Neural cell (in vitro differentiated cells): ENCODE data around the gene SYNE3. TPM values are rescaled to one million over a fixed set of nuclear protein-coding genes. Genes with fewer than 3 reads are reported as not detected.

Experiments used
- H2AFZ ChIP-seq: fragments of 200-600, 300-800 bp; sonication (generic), shearing (Covaris generic); 2 replicates; pipeline ENCODE4 v1.6.0; 2014; ENCODE audit warnings: low read depth, mild to moderate bottlenecking, antibody characterized with exemption, low read length, moderate library complexity
- H3F3A ChIP-seq: fragments of 200-600 bp; shearing (Covaris generic); 2 replicates; pipeline ENCODE4 v1.6.1; 2016; ENCODE audit warnings: mild to moderate bottlenecking, moderate library complexity, mixed read lengths, antibody characterized with exemption, low read length; ENCODE audit not compliant: insufficient read depth, poor library complexity, severe bottlenecking
- H3K27ac ChIP-seq: fragments of 200-600, 300-800 bp; sonication (generic), shearing (Covaris generic); 2 replicates; pipeline ENCODE4 v1.5.1; 2014; ENCODE audit warnings: mild to moderate bottlenecking, low read length, moderate library complexity
- H3K27me3 ChIP-seq: fragments of 300-800, 200-600 bp; sonication (generic), shearing (Covaris generic); 2 replicates; pipeline ENCODE4 v1.6.0; 2014; ENCODE audit warnings: mild to moderate bottlenecking, low read depth, low read length, moderate library complexity; ENCODE audit not compliant: insufficient read depth
- H3K36me3 ChIP-seq: fragments of 300-800, 200-600 bp; sonication (generic), shearing (Covaris generic); 2 replicates; pipeline ENCODE4 v1.5.1; 2014; ENCODE audit warnings: mild to moderate bottlenecking, antibody characterized with exemption, low read length, moderate library complexity; ENCODE audit not compliant: insufficient read depth
- H3K4me2 ChIP-seq: fragments of 300-800, 200-600 bp; sonication (generic), shearing (Covaris generic); 2 replicates; pipeline ENCODE4 v1.6.0; 2014; ENCODE audit warnings: mild to moderate bottlenecking, low read length
- H3K4me3 ChIP-seq: fragments of 300-800, 200-600 bp; sonication (generic), shearing (Covaris generic); 2 replicates; pipeline ENCODE4 v1.5.1; 2014; ENCODE audit warnings: mild to moderate bottlenecking, low read length, moderate library complexity
- H3K79me2 ChIP-seq: fragments of 200-600 bp; shearing (Covaris generic); replicated peaks from 2 replicates; pipeline ENCODE4 v1.6.0; 2014; ENCODE audit warnings: mild to moderate bottlenecking, low read length, moderate library complexity; ENCODE audit not compliant: insufficient read depth
- H3K9ac ChIP-seq: fragments of 300-800, 200-600 bp; sonication (generic), shearing (Covaris generic); 2 replicates; pipeline ENCODE4 v1.6.1; 2016; ENCODE audit warnings: mild to moderate bottlenecking, low read length, mixed read lengths
- H3K9me2 ChIP-seq: fragments of 200-600 bp; shearing (Covaris generic); 2 replicates; pipeline ENCODE4 v1.6.1; 2016; ENCODE audit warnings: mild to moderate bottlenecking, low read length, mixed read lengths; ENCODE audit not compliant: insufficient read depth
- H3K9me3 ChIP-seq: fragments of 200-600, 300-800 bp; sonication (generic), shearing (Covaris generic); 2 replicates; pipeline ENCODE4 v1.6.1; 2016; ENCODE audit warnings: mild to moderate bottlenecking, mixed run types, low read length, moderate library complexity, mixed read lengths
- H4K20me1 ChIP-seq: fragments of 200-600 bp; shearing (Covaris generic); 2 replicates; pipeline ENCODE4 v1.6.1; 2016; ENCODE audit warnings: mild to moderate bottlenecking, mixed run types; ENCODE audit not compliant: insufficient read depth
- CTCF ChIP-seq: fragments of 450-650 bp; IDR thresholded peaks from 2 replicates; pipeline ENCODE4 v1.5.1; 2014; ENCODE audit warnings: antibody characterized with exemption, mild to moderate bottlenecking, moderate library complexity; ENCODE audit not compliant: poor library complexity, severe bottlenecking
- EP300 ChIP-seq: fragments of 450-650 bp; conservative IDR thresholded peaks from 2 replicates; pipeline ENCODE4 v1.6.1; 2014; ENCODE audit warnings: antibody characterized with exemption, mild to moderate bottlenecking, moderate library complexity; ENCODE audit not compliant: poor library complexity, severe bottlenecking
- EZH2 ChIP-seq: fragments of 200-600, 300-800 bp; shearing (Covaris generic), sonication (generic); IDR thresholded peaks from 2 replicates; pipeline ENCODE4 v1.6.1; 2014; ENCODE audit warnings: antibody characterized with exemption, low read length, borderline replicate concordance, mild to moderate bottlenecking; ENCODE audit not compliant: insufficient read depth, poor library complexity, severe bottlenecking
- MXI1 ChIP-seq: fragments of 450-650 bp; conservative IDR thresholded peaks from 2 replicates; pipeline ENCODE4 v1.6.1; 2014; ENCODE audit warnings: antibody characterized with exemption, mild to moderate bottlenecking; ENCODE audit not compliant: poor library complexity, severe bottlenecking
- POLR2AphosphoS5 ChIP-seq: IDR thresholded peaks from 2 replicates; pipeline ENCODE4 v1.6.1; 2012
- RAD21 ChIP-seq: fragments of 450-650 bp; conservative IDR thresholded peaks from 2 replicates; pipeline ENCODE4 v1.6.1; 2014; ENCODE audit warnings: antibody characterized with exemption, mild to moderate bottlenecking, moderate library complexity
- REST ChIP-seq: IDR thresholded peaks from 2 replicates; pipeline ENCODE4 v1.6.1; 2012; ENCODE audit warnings: borderline replicate concordance
- SMC3 ChIP-seq: fragments of 450-650 bp; conservative IDR thresholded peaks from 2 replicates; pipeline ENCODE4 v1.6.1; 2014; ENCODE audit warnings: antibody characterized with exemption, mild to moderate bottlenecking, moderate library complexity; ENCODE audit not compliant: poor library complexity
- TAF1 ChIP-seq: IDR thresholded peaks from 2 replicates; pipeline ENCODE4 v1.6.1; 2012; ENCODE audit warnings: low read depth
- polyA plus RNA-seq: library from polyadenylated mRNA; depleted of rRNA; stranded (reverse); fragments of >200 nt; gene quantifications from 2 replicates; pipeline ENCODE4 v1.2.3, GENCODE V29; 2014

The SYNE3 gene
- polyA plus RNA-seq, 1 donor from 2014 or later: 0.35 TPM

- H3K4me2 ChIP-seq: no peak overlapping the region
- no peaks in the 10 kb centered on the region for H3K9me3 ChIP-seq
- no peaks in the 10 kb centered on the region for H3K79me2 ChIP-seq
- no peaks in the 10 kb centered on the region for H3K36me3 ChIP-seq
- H3F3A ChIP-seq: no peaks in the 10 kb centered on the region
- H3K9me2 ChIP-seq: no peaks in the 10 kb centered on the region
- no peaks in the 10 kb centered on the region for H3K27me3 ChIP-seq
- no peak overlapping the region for H2AFZ ChIP-seq
- no peak overlapping the region for H3K27ac ChIP-seq
- no peak overlapping the region for H3K4me3 ChIP-seq
- no peaks in the 10 kb centered on the region for H4K20me1 ChIP-seq
- TF ChIP-seq REST (no peak), MXI1 (no peak), EP300 (no peak), EZH2 (no peak), POLR2AphosphoS5 (no peak), SMC3 (no peak), TAF1 (no peak)
- no peak overlapping the region for H3K9ac ChIP-seq
Observed at GRCh38 chr14:95477411-95478269, 38.8 kb downstream of the SYNE3 start.

GRCh38 chr14:95476747-95477146, 39.7 kb downstream of the SYNE3 start:
- no peaks in the 10 kb centered on the region for H3K9me3 ChIP-seq
- no peaks in the 10 kb centered on the region for H3K27me3 ChIP-seq
- H3K4me3 ChIP-seq: no peak overlapping the region
- no peak overlapping the region for H3K27ac ChIP-seq
- H3K4me2 ChIP-seq: no peak overlapping the region
- no peak overlapping the region for H3K9ac ChIP-seq
- no peaks in the 10 kb centered on the region for H3K79me2 ChIP-seq
- no peaks in the 10 kb centered on the region for H3K9me2 ChIP-seq
- H3K36me3 ChIP-seq: no peaks in the 10 kb centered on the region
- H2AFZ ChIP-seq: no peak overlapping the region
- no peak for TF ChIP-seq SMC3
- TF ChIP-seq RAD21: no peak
- TF ChIP-seq MXI1: no peak
- TF ChIP-seq TAF1: no peak
- no peak for TF ChIP-seq REST
- no peak for TF ChIP-seq EZH2
- no peak for TF ChIP-seq CTCF
- no peak for TF ChIP-seq POLR2AphosphoS5
- TF ChIP-seq EP300: no peak
- H4K20me1 ChIP-seq: no peaks in the 10 kb centered on the region
- no peaks in the 10 kb centered on the region for H3F3A ChIP-seq
